ENCODE data around the gene PLCH2. TPM values are rescaled to one million over a fixed set of nuclear protein-coding genes. Genes with fewer than 3 reads are reported as not detected.
"Not testable (repeated sequence)": the region's sequence is repeated elsewhere in the genome, so short reads cannot be mapped to it uniquely, and the experiment has no call there.

PLCH2 gene
- total RNA-seq, 1 donor from 2014 or later = 30.7 TPM

GRCh38 chr1:2546515-2547209 lies 70.6 kb downstream of the PLCH2 start:
- Histone ChIP-seq H3K4me1 (peaks cover 60% of the 10 kb centered on the region), H3K27me3 (no peaks in the 10 kb centered on the region), H3K36me3 (no peaks in the 10 kb centered on the region), H3K4me3 (peak overlapping the region; percentile 47 to 53), H3K9me3 (no peaks in the 10 kb centered on the region), H3K27ac (peak overlapping the region; percentile 92)
- peak in 1 of 2 donors; percentile 94 for DNase-seq (ENCODE audit: extremely low spot score in 2 of 2)
- peak; percentile 88 for TF ChIP-seq POLR2AphosphoS5 (IDR thresholded peaks at IDR 0.05; ENCODE audit: insufficient read depth in 1 of 2, low read depth in 1 of 2)
- TF ChIP-seq, protein P1, sequence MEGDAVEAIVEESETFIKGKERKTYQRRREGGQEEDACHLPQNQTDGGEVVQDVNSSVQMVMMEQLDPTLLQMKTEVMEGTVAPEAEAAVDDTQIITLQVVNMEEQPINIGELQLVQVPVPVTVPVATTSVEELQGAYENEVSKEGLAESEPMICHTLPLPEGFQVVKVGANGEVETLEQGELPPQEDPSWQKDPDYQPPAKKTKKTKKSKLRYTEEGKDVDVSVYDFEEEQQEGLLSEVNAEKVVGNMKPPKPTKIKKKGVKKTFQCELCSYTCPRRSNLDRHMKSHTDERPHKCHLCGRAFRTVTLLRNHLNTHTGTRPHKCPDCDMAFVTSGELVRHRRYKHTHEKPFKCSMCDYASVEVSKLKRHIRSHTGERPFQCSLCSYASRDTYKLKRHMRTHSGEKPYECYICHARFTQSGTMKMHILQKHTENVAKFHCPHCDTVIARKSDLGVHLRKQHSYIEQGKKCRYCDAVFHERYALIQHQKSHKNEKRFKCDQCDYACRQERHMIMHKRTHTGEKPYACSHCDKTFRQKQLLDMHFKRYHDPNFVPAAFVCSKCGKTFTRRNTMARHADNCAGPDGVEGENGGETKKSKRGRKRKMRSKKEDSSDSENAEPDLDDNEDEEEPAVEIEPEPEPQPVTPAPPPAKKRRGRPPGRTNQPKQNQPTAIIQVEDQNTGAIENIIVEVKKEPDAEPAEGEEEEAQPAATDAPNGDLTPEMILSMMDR (IDR thresholded peaks at IDR 0.05) = peak in 1 of 3 experiments; percentile 26
- TF ChIP-seq POLR2A (IDR thresholded peaks at IDR 0.05) = peak in 1 of 2 donors; percentile 20
- intact Hi-C loops (cut with DNase I) = loop anchor here (2.0 to 10.0 kb wide), 3 partner anchors 41 to 352 kb away; partner anchors contain the start of genes FAAP20, PEX10 and PRXL2B

DNA sequence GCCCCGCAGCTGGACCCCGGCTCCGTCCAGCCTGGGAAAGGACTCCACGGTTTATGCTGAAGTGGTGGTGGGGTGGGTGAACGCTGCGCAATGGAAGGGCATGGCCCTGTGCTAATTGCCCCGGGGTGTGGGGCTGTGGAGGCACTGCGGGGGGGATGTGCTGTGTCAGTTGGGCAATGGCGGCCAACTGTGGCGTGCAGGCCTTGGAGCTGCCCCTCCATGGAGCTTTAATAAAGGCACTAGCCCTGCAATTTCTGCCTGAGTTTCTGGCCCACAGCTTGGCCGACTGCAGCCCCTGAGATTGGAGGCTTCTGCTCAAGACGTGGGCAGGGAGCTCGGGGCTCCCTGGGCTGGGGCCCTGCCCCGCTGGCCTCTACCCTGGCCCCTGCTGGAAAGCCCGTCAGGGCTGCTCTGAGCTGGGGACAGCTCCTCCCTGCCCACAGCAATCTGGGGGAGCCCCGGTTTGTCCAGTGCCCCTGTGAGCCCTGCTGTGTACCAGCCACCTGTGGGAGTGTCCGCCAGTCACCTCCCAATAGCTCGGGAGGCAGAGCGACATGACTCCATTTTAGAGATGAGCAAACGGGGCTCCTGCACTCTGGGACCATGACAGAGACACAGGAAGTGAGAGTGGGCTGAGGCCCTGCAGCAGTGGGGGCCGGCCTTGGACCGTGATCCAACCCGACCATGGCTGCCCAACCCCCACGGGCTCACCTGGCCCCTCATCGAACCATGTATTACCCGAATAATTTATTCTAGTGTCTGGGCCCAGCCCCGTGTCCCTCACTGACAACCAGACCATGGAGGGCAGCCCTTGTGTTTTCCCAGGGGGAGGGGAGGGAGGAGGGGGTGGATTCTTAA lies 71.3 kb downstream of the PLCH2 start:
- Histone ChIP-seq H3K4me3 (peak overlapping the region; percentile 47 to 53), H3K27me3 (no peaks in the 10 kb centered on the region), H3K9me3 (no peaks in the 10 kb centered on the region), H3K4me1 (peaks cover 60% of the 10 kb centered on the region), H3K27ac (peak overlapping the region; percentile 92), H3K36me3 (no peaks in the 10 kb centered on the region)
- TF ChIP-seq, protein P1 (IDR thresholded peaks at IDR 0.05) = no peak
- peak in 1 of 2 donors; percentile 67 for TF ChIP-seq POLR2AphosphoS5 (IDR thresholded peaks at IDR 0.05; ENCODE audit: insufficient read depth in 1 of 2, low read depth in 1 of 2)
- no peak for TF ChIP-seq POLR2A (IDR thresholded peaks at IDR 0.05)
- DNase-seq (ENCODE audit: extremely low spot score in 2 of 2) = no peak
- intact Hi-C loops (cut with DNase I) = loop anchor here (2.0 to 10.0 kb wide), 3 partner anchors 40 to 353 kb away; partner anchors contain the start of genes FAAP20, PEX10 and PRXL2B

DNA sequence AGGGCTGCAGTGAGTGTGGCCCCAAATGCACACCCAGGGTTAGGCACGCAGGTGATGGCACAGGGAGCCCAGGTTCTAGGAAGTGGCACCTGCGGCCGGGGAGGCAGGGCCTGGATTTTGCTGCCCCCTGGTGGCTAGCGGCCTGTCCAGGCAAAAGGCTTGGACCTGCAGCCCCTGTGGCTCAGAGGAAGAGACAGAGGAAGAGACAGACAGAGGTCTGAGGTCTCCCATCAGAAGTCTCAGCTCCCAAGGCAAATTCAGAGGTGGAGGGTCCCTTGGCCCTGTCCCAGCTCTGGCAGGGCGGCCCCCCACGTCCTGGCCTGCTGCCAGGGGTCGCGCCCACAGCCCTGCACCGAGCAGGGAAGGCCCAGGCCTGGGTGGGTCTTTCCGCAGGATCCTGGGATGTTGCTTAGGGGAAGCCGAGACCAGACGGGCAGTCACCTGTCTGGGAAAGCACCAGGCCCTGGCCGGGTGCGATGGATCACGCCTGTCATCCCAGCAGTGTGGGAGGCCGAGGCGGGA lies 72.0 kb downstream of the PLCH2 start:
- intact Hi-C loops (cut with DNase I) = loop anchor here (5.0 to 10.0 kb wide), 2 partner anchors 39 to 353 kb away; partner anchors contain the start of genes FAAP20 and PRXL2B
- Histone ChIP-seq H3K9me3 (no peaks in the 10 kb centered on the region), H3K27me3 (no peaks in the 10 kb centered on the region), H3K27ac (peak overlapping the region; percentile 92), H3K4me3 (peak overlapping the region; percentile 47 to 53), H3K4me1 (peaks cover 60% of the 10 kb centered on the region), H3K36me3 (no peaks in the 10 kb centered on the region)
- TF ChIP-seq POLR2AphosphoS5 (IDR thresholded peaks at IDR 0.05; ENCODE audit: insufficient read depth in 1 of 2, low read depth in 1 of 2) = no peak
- TF ChIP-seq, protein P1 (IDR thresholded peaks at IDR 0.05) = peak; percentile 87 to 96 (median 93)
- DNase-seq (ENCODE audit: extremely low spot score in 2 of 2) = no peak

GRCh38 chr1:2549367-2550029 lies 73.4 kb downstream of the PLCH2 start:
- not testable (repeated sequence) for H3K27me3 ChIP-seq; H3K9me3 ChIP-seq; H3K36me3 ChIP-seq; DNase-seq (ENCODE audit: extremely low spot score in 2 of 2)
- peaks cover 55% of the 10 kb centered on the region for H3K4me1 ChIP-seq
- peak overlapping the region; percentile 30 to 47 for H3K4me3 ChIP-seq
- intact Hi-C loops (cut with DNase I) = loop anchor here (5.0 to 10.0 kb wide), 2 partner anchors 38 to 355 kb away; partner anchors contain the start of genes FAAP20 and PRXL2B
- peak overlapping the region; percentile 92 for H3K27ac ChIP-seq

- H3K9me3 ChIP-seq; H3K27me3 ChIP-seq; DNase-seq (ENCODE audit: extremely low spot score in 2 of 2); H3K36me3 ChIP-seq; intact Hi-C loops (cut with DNase I); H3K27ac ChIP-seq; H3K4me3 ChIP-seq: not testable (repeated sequence)
- peaks cover 55% of the 10 kb centered on the region for H3K4me1 ChIP-seq
Measured at GRCh38 chr1:2550309-2550861, 74.3 kb downstream of the PLCH2 start.

DNA sequence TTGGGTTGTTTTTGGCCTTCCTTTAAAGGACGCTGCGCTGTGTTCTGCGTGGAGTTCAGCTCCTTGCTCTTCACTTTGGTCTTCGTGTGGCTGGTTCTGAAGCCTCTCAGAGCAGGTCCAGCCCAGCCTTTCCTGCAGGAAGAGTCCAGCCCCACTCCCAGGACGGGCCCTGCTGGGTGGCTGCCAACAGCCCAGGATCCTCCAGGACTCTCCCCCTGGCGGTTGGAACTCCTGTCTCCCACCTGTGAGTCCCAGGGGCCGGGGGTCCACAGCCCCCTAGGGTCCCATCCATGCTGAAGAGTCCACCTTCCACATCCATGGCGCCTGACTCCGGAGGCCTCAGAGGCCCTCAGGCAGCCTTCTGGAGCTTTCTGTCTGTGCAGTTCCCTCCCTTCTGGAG lies 75.5 kb downstream of the PLCH2 start:
- H3K27ac ChIP-seq; H3K36me3 ChIP-seq; H3K4me3 ChIP-seq; H3K9me3 ChIP-seq; H3K27me3 ChIP-seq; DNase-seq (ENCODE audit: extremely low spot score in 2 of 2); intact Hi-C loops (cut with DNase I): not testable (repeated sequence)
- peaks cover 52% of the 10 kb centered on the region for H3K4me1 ChIP-seq
